UCSD-AML1 (cell line): Measurements from ENCODE around the gene DACH1.

ENCODE experiments used
- DNase-seq: peaks from one replicate; lab custom pipeline; 2025; ENCODE audit not compliant: unreplicated experiment; lab: John Stamatoyannopoulos, UW

The DACH1 gene

GRCh38 chr13:71513411-71514033 lies 353.5 kb downstream of the DACH1 start:
- no peak for DNase-seq

GRCh38 chr13:71503781-71504180 lies 363.2 kb downstream of the DACH1 start:
- no peak for DNase-seq

- DNase-seq = no peak
Observed at GRCh38 chr13:71499944-71500514, 367.0 kb downstream of the DACH1 start.

- DNase-seq = no peak
Observed at GRCh38 chr13:71499235-71499634, 367.8 kb downstream of the DACH1 start.

GRCh38 chr13:71493189-71493588 lies 373.8 kb downstream of the DACH1 start:
- no peak for DNase-seq

GRCh38 chr13:71492346-71492871 lies 374.6 kb downstream of the DACH1 start:
- no peak for DNase-seq

- DNase-seq = no peak
Observed at GRCh38 chr13:71491010-71491409, 376.0 kb downstream of the DACH1 start.

DNA sequence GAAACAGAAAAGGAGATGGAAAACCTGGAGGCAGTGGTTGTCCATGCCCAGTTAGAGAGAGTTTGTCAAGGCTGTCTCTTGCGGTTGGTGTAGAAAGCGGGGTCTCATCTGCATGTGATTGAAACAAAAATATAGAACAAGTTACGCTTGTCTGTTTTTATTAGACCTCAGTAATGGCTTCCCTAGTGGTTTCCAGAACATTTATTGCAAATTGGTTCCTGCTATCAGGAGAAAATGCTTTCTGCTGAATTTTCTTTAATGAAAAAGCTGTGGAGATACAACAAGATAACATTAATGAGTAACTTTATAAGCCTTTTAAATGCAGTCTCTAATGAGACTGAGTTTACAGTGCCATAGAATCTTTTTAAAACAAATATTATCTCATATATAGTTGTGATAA lies 378.0 kb downstream of the DACH1 start:
- no peak for DNase-seq

DNA sequence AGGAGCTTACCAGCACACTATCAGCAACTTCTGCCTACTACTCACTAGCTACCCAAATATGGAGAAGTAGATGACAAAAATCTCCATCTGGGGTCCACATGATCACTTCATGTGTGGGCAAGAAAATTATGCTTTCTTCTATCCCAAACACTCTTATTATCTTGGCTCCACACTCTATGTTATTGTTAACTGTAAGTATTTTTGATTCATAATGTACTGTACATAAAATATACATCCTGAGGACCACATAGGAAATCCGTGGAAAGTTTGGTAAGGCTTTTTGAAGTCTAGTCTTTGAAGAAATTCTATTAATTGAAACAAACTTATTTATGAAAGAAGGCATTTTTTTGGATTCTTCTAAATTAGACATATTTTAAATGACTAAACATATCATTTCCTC lies 378.8 kb downstream of the DACH1 start:
- DNase-seq = no peak

DNA sequence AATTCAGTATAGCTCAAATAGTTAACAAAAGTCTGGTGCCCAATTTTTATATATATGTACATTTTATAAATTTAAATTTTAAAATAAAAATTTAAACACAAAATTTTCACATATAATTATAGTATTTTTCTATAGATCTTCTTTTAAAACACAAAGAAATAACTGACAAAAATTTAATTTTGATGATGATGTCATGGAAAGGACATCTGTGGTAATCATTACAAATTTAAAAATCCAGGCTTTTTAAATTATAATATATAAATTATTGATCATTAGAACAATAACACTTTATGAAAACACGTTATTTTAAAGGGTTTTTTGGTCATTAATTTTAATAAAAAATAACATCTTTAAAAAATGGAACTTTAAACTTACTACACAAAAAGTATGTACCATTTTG lies 381.1 kb downstream of the DACH1 start:
- DNase-seq = no peak

DNA sequence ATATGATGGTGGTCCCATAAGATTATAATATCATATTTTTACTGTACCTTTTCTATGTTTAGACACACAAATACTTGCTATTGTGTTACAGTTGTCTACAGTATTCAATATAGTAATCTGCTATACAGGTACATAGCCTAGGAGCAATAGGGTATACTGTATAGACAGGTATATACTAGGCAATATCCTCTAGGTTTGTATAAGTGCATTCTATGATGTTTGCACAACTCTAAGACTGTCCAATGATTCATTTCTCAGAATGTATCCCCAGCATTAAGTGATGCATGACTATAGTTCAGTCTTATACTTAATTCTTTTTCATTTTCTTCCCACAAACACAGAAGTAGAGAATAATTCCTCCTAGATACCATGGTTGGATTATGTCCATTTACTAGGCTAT lies 383.3 kb downstream of the DACH1 start:
- no peak for DNase-seq

DNA sequence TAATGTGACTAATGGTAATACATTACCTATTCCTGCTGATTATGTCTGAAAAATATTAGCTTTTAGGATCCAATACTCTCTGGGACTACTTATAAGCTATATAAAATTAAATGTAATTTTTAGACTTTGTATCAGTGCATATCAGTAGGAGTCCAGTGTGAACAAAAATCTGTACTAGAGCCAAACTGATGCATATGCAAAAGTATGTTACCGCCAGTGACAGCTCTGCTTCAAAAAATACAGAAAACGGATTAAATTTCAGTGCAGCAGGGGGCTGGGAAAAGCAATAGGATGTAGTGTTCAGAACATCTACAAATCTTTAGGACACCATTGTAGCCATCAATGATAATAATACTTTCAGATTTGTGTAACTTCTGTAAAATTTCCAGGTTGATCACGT lies 385.5 kb downstream of the DACH1 start:
- no peak for DNase-seq

DNA sequence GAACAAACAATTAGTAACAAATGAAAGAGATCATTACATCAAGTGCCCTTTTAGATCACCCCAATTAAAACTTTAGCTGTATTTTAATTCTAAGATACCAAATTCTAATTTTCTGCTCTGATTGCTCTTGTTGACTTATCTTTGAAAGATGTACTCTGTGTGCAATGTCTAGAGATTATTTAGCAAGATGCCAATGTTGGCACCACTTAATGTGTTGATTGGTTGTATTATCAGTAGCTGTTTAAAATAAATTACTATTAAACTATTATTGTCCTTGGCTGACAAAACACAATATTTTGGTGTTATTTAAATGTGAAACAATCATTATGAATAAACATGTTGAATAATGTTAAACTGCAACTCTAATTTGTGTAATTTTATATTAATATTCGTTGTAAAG lies 386.0 kb downstream of the DACH1 start:
- DNase-seq = no peak

DNA sequence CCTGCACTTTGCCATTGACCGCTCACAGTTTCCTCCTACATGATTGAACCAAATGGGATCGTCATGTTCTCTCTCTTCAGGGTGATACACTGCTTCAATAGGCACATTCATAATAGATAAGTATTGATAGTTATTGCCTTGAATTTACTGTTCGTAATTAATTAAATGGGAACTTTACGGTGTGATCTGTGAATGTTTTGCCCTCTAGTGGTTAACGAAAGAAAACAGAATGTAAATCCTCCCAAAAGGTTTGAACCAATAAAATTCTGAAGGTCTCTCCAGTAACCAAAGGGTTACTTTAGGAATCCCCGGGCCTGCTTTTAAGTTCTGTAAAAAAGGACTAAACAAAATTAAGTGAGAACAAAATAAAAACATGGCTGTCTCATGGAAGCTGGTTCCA lies 389.3 kb downstream of the DACH1 start:
- DNase-seq = no peak

DNA sequence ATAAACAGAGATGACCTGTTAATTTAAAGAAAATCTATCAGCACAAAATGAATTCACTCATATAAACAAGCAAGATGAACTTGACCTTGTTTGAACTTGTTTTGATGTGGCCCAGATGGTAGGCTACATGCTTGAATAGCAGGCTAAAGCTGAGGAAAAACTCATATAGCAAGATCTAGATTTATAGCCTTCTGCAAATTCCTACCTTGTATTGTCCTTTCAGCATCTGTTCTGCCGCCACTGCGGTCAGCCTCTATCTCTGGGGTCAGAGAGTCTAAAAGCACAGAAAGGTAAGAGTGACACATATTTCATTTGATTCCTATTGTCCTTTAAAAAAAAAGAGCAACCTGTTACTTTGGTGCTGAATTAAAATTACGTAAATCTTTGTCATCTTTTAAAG lies 392.1 kb downstream of the DACH1 start:
- no peak for DNase-seq

DNA sequence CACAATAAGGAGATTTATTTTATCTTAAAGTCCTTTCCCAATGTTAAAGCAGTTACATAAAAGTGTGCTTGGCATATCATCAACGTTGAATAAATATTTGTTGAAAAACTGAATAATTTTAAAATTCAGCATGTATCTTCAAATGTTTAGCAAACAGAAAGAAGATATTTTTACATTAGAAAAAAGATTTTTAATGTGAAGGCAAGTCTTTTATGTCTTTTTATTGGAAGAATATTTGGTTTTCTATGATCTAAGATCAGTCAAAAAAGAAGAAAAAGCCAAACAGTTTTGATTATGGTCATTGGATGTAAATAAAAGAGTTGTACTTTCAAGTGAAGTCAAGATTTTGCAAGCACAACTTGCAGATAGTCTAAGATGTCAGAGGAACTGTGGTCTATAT lies 397.4 kb downstream of the DACH1 start:
- no peak for DNase-seq

- no peak for DNase-seq
Observed at GRCh38 chr13:71464686-71465085, 402.3 kb downstream of the DACH1 start.

DNA sequence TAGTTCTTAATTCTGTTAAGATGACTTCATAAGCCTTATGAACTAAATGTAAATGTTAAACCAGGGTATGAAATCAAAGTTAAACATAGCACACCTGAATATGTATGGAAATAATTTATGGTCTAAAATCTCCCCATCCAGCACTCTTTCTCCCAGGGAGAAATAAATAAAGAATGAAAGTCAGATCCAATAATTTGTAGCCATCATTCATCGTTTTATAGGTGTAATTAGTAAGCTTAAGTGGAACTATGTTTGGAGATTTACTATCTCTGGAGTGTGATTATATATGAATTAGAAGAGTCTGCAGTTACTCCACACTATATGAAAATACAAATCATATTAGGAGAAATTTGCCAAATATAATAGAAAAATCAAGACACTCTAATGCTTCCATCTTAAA lies 405.1 kb downstream of the DACH1 start:
- no peak for DNase-seq

GRCh38 chr13:71460211-71460610 lies 406.8 kb downstream of the DACH1 start:
- DNase-seq = no peak

DNA sequence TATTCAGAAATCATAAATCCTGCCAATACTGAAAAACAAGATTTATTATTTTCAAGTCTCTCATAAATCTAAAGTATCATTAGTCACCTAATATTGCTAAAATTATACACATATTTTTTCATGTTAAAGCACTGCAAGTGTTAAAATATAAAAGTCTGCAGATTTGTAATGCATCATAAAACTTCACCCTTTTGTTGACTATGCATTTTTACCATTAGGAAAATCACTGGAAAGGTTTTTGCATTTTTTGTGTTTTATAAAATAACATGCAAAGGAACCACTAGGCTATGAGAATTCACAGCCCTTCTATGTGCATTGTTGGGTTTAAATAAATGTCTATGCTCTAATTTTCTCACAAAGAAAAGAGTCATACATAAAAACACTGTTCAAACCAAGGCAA lies 407.3 kb downstream of the DACH1 start:
- DNase-seq = no peak

- no peak for DNase-seq
Observed at GRCh38 chr13:71457645-71458044, 409.4 kb downstream of the DACH1 start.

GRCh38 chr13:71456136-71456535 lies 410.9 kb downstream of the DACH1 start:
- no peak for DNase-seq

- DNase-seq = no peak
Observed at GRCh38 chr13:71454509-71454908, 412.5 kb downstream of the DACH1 start.
